Neural cell (in vitro differentiated cells): ENCODE measurements around the gene MSI2. TPM values are rescaled to one million over a fixed set of nuclear protein-coding genes. Genes with fewer than 3 reads are reported as not detected.
A peak's percentile ranks its signal among the peaks of the same experiment; 100 is the strongest.

ENCODE experiments used
- H2AFZ ChIP-seq: fragments of 200-600, 300-800 bp; sonication (generic), shearing (Covaris generic); 2 replicates; pipeline ENCODE4 v1.6.0; 2014; ENCODE audit warnings: low read depth, mild to moderate bottlenecking, antibody characterized with exemption, low read length, moderate library complexity
- H3F3A ChIP-seq: fragments of 200-600 bp; shearing (Covaris generic); 2 replicates; pipeline ENCODE4 v1.6.1; 2016; ENCODE audit warnings: mild to moderate bottlenecking, moderate library complexity, mixed read lengths, antibody characterized with exemption, low read length; ENCODE audit not compliant: insufficient read depth, poor library complexity, severe bottlenecking
- H3K27ac ChIP-seq: fragments of 200-600, 300-800 bp; sonication (generic), shearing (Covaris generic); 2 replicates; pipeline ENCODE4 v1.5.1; 2014; ENCODE audit warnings: mild to moderate bottlenecking, low read length, moderate library complexity
- H3K27me3 ChIP-seq: fragments of 300-800, 200-600 bp; sonication (generic), shearing (Covaris generic); 2 replicates; pipeline ENCODE4 v1.6.0; 2014; ENCODE audit warnings: mild to moderate bottlenecking, low read depth, low read length, moderate library complexity; ENCODE audit not compliant: insufficient read depth
- H3K36me3 ChIP-seq: fragments of 300-800, 200-600 bp; sonication (generic), shearing (Covaris generic); 2 replicates; pipeline ENCODE4 v1.5.1; 2014; ENCODE audit warnings: mild to moderate bottlenecking, antibody characterized with exemption, low read length, moderate library complexity; ENCODE audit not compliant: insufficient read depth
- H3K4me2 ChIP-seq: fragments of 300-800, 200-600 bp; sonication (generic), shearing (Covaris generic); 2 replicates; pipeline ENCODE4 v1.6.0; 2014; ENCODE audit warnings: mild to moderate bottlenecking, low read length
- H3K4me3 ChIP-seq: fragments of 300-800, 200-600 bp; sonication (generic), shearing (Covaris generic); 2 replicates; pipeline ENCODE4 v1.5.1; 2014; ENCODE audit warnings: mild to moderate bottlenecking, low read length, moderate library complexity
- H3K79me2 ChIP-seq: fragments of 200-600 bp; shearing (Covaris generic); replicated peaks from 2 replicates; pipeline ENCODE4 v1.6.0; 2014; ENCODE audit warnings: mild to moderate bottlenecking, low read length, moderate library complexity; ENCODE audit not compliant: insufficient read depth
- H3K9ac ChIP-seq: fragments of 300-800, 200-600 bp; sonication (generic), shearing (Covaris generic); 2 replicates; pipeline ENCODE4 v1.6.1; 2016; ENCODE audit warnings: mild to moderate bottlenecking, low read length, mixed read lengths
- H3K9me2 ChIP-seq: fragments of 200-600 bp; shearing (Covaris generic); 2 replicates; pipeline ENCODE4 v1.6.1; 2016; ENCODE audit warnings: mild to moderate bottlenecking, low read length, mixed read lengths; ENCODE audit not compliant: insufficient read depth
- H3K9me3 ChIP-seq: fragments of 200-600, 300-800 bp; sonication (generic), shearing (Covaris generic); 2 replicates; pipeline ENCODE4 v1.6.1; 2016; ENCODE audit warnings: mild to moderate bottlenecking, mixed run types, low read length, moderate library complexity, mixed read lengths
- H4K20me1 ChIP-seq: fragments of 200-600 bp; shearing (Covaris generic); 2 replicates; pipeline ENCODE4 v1.6.1; 2016; ENCODE audit warnings: mild to moderate bottlenecking, mixed run types; ENCODE audit not compliant: insufficient read depth
- EP300 ChIP-seq: fragments of 450-650 bp; conservative IDR thresholded peaks from 2 replicates; pipeline ENCODE4 v1.6.1; 2014; ENCODE audit warnings: antibody characterized with exemption, mild to moderate bottlenecking, moderate library complexity; ENCODE audit not compliant: poor library complexity, severe bottlenecking
- EZH2 ChIP-seq: fragments of 200-600, 300-800 bp; shearing (Covaris generic), sonication (generic); IDR thresholded peaks from 2 replicates; pipeline ENCODE4 v1.6.1; 2014; ENCODE audit warnings: antibody characterized with exemption, low read length, borderline replicate concordance, mild to moderate bottlenecking; ENCODE audit not compliant: insufficient read depth, poor library complexity, severe bottlenecking
- MXI1 ChIP-seq: fragments of 450-650 bp; conservative IDR thresholded peaks from 2 replicates; pipeline ENCODE4 v1.6.1; 2014; ENCODE audit warnings: antibody characterized with exemption, mild to moderate bottlenecking; ENCODE audit not compliant: poor library complexity, severe bottlenecking
- POLR2AphosphoS5 ChIP-seq: IDR thresholded peaks from 2 replicates; pipeline ENCODE4 v1.6.1; 2012
- RAD21 ChIP-seq: fragments of 450-650 bp; conservative IDR thresholded peaks from 2 replicates; pipeline ENCODE4 v1.6.1; 2014; ENCODE audit warnings: antibody characterized with exemption, mild to moderate bottlenecking, moderate library complexity
- SMC3 ChIP-seq: fragments of 450-650 bp; conservative IDR thresholded peaks from 2 replicates; pipeline ENCODE4 v1.6.1; 2014; ENCODE audit warnings: antibody characterized with exemption, mild to moderate bottlenecking, moderate library complexity; ENCODE audit not compliant: poor library complexity
- TAF1 ChIP-seq: IDR thresholded peaks from 2 replicates; pipeline ENCODE4 v1.6.1; 2012; ENCODE audit warnings: low read depth
- polyA plus RNA-seq: library from polyadenylated mRNA; depleted of rRNA; stranded (reverse); fragments of >200 nt; gene quantifications from 2 replicates; pipeline ENCODE4 v1.2.3, GENCODE V29; 2014
- TF ChIP-seq, protein P1 (sequence below): IDR thresholded peaks from 2 replicates; pipeline ENCODE4 v1.6.1; 2012; ENCODE audit warnings: borderline replicate concordance
- TF ChIP-seq, protein P2 (sequence below): fragments of 450-650 bp; IDR thresholded peaks from 2 replicates; pipeline ENCODE4 v1.5.1; 2014; ENCODE audit warnings: antibody characterized with exemption, mild to moderate bottlenecking, moderate library complexity; ENCODE audit not compliant: poor library complexity, severe bottlenecking

MSI2 gene
- polyA plus RNA-seq, 1 donor from 2014 or later: 61.4 TPM

DNA sequence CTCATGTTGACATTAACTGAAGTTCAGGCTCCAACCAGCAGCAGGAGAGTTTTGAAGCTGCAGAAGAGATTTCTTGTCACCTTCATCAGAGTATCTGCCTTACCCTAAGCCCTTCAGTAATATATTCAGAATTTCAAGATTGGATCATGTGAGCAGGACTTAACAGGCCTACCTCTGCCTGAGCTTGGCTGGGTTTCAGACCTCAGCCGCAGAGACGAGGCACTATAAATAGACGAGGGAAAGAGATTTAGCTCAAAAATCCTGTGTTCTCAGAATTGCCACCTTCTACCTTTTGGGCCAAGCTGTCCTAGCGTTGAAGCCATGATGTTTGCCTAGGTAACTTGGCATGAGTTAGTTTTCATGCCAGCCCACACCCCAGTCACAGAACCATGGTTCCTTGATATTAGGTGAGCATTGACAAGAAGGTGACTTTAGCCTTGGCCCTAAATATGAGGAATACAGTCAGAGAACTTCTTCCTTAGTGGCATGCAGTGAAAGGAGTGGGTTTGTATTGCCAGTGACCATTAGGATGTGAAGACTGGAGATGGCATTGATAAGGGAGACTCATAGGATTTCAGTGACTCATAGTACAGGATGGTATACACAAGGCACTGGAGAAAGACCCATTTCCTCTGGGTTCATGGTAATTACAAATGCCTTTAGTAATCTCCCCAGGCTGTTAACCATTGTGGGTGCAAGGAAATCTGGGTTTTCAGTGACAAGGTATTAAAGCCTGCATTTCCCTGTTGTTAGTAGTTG, 224.3 kb downstream of the MSI2 start:
- no peak overlapping the region for H3K4me2 ChIP-seq
- H3K4me3 ChIP-seq: peak overlapping the region; percentile 19
- no peaks in the 10 kb centered on the region for H3K9me2 ChIP-seq
- no peak for TF ChIP-seq SMC3
- no peak for TF ChIP-seq TAF1
- no peak for TF ChIP-seq EP300
- TF ChIP-seq, protein P1, sequence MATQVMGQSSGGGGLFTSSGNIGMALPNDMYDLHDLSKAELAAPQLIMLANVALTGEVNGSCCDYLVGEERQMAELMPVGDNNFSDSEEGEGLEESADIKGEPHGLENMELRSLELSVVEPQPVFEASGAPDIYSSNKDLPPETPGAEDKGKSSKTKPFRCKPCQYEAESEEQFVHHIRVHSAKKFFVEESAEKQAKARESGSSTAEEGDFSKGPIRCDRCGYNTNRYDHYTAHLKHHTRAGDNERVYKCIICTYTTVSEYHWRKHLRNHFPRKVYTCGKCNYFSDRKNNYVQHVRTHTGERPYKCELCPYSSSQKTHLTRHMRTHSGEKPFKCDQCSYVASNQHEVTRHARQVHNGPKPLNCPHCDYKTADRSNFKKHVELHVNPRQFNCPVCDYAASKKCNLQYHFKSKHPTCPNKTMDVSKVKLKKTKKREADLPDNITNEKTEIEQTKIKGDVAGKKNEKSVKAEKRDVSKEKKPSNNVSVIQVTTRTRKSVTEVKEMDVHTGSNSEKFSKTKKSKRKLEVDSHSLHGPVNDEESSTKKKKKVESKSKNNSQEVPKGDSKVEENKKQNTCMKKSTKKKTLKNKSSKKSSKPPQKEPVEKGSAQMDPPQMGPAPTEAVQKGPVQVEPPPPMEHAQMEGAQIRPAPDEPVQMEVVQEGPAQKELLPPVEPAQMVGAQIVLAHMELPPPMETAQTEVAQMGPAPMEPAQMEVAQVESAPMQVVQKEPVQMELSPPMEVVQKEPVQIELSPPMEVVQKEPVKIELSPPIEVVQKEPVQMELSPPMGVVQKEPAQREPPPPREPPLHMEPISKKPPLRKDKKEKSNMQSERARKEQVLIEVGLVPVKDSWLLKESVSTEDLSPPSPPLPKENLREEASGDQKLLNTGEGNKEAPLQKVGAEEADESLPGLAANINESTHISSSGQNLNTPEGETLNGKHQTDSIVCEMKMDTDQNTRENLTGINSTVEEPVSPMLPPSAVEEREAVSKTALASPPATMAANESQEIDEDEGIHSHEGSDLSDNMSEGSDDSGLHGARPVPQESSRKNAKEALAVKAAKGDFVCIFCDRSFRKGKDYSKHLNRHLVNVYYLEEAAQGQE: no peak
- TF ChIP-seq MXI1: no peak
- TF ChIP-seq, protein P2, sequence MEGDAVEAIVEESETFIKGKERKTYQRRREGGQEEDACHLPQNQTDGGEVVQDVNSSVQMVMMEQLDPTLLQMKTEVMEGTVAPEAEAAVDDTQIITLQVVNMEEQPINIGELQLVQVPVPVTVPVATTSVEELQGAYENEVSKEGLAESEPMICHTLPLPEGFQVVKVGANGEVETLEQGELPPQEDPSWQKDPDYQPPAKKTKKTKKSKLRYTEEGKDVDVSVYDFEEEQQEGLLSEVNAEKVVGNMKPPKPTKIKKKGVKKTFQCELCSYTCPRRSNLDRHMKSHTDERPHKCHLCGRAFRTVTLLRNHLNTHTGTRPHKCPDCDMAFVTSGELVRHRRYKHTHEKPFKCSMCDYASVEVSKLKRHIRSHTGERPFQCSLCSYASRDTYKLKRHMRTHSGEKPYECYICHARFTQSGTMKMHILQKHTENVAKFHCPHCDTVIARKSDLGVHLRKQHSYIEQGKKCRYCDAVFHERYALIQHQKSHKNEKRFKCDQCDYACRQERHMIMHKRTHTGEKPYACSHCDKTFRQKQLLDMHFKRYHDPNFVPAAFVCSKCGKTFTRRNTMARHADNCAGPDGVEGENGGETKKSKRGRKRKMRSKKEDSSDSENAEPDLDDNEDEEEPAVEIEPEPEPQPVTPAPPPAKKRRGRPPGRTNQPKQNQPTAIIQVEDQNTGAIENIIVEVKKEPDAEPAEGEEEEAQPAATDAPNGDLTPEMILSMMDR: no peak
- TF ChIP-seq EZH2: no peak
- no peak for TF ChIP-seq RAD21
- TF ChIP-seq POLR2AphosphoS5: no peak
- peak overlapping the region; percentile 0 for H3K9ac ChIP-seq
- peaks cover 8% of the 10 kb centered on the region for H3F3A ChIP-seq
- H4K20me1 ChIP-seq: no peaks in the 10 kb centered on the region
- no peak overlapping the region for H2AFZ ChIP-seq
- peaks cover 30% of the 10 kb centered on the region for H3K79me2 ChIP-seq
- no peaks in the 10 kb centered on the region for H3K9me3 ChIP-seq
- H3K27me3 ChIP-seq: no peaks in the 10 kb centered on the region
- H3K36me3 ChIP-seq: no peaks in the 10 kb centered on the region
- H3K27ac ChIP-seq: peak overlapping the region; percentile 47

DNA sequence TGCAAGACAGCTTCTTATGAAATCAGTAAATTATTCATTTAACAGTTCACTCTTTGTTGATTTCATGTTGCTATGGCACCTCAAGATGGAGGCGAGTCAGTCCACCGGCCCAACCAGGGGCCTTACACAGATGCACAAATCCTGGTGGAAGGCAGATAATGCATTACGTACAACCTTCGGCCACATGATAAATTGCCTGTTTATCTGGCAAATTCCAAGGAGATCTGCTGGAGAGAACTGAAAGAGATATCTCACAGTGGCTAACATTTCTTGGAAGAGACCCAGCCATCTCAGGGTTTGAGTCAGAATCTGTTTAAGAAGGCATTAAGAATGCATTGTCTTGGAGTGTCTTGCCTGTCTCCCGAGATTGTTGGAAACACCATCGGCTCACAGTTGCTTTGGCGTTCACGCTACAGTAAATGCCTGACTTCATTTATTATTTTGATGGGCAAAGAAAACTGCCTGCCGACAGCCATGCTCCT, 225.6 kb downstream of the MSI2 start:
- Histone ChIP-seq H3K36me3 (no peaks in the 10 kb centered on the region), H2AFZ (no peak overlapping the region), H3K79me2 (peaks cover 30% of the 10 kb centered on the region), H3F3A (peaks cover 8% of the 10 kb centered on the region), H4K20me1 (no peaks in the 10 kb centered on the region), H3K9me3 (no peaks in the 10 kb centered on the region), H3K9ac (no peak overlapping the region), H3K4me2 (peak overlapping the region; percentile 0), H3K27ac (peak overlapping the region; percentile 47), H3K4me3 (peak overlapping the region; percentile 19), H3K9me2 (no peaks in the 10 kb centered on the region), H3K27me3 (no peaks in the 10 kb centered on the region)
- no peak for TF ChIP-seq POLR2AphosphoS5
- TF ChIP-seq SMC3: no peak
- TF ChIP-seq, protein P1: no peak
- no peak for TF ChIP-seq TAF1
- no peak for TF ChIP-seq EP300
- no peak for TF ChIP-seq RAD21
- TF ChIP-seq EZH2: no peak
- TF ChIP-seq, protein P2: no peak
- no peak for TF ChIP-seq MXI1
